Endometrium (tissue), 2 donors: ENCODE results near the gene MTCL1.
A peak's percentile ranks its signal among the peaks of the same experiment; 100 is the strongest.
"Not testable (repeated sequence)": the region's sequence is repeated elsewhere in the genome, so short reads cannot be mapped to it uniquely, and the experiment has no call there.

Experiments used
- FAIRE-seq: peaks from 2 replicates; lab custom pipeline; 2012; peaks lifted over from hg19 to GRCh38; lab: Jason Lieb, UNC
- donor health status: control.
- donor health status: control.

The MTCL1 gene

GRCh38 chr18:8744038-8744437 lies 38.7 kb downstream of the MTCL1 start:
- no peak for FAIRE-seq

- no peak for FAIRE-seq
Observed at GRCh38 chr18:8744656-8745055, 39.3 kb downstream of the MTCL1 start.

- no peak for FAIRE-seq
Observed at GRCh38 chr18:8745355-8746014, 40.1 kb downstream of the MTCL1 start.

- no peak for FAIRE-seq
Observed at GRCh38 chr18:8747440-8747937, 42.1 kb downstream of the MTCL1 start.

GRCh38 chr18:8749492-8749891 lies 44.1 kb downstream of the MTCL1 start:
- no peak for FAIRE-seq

- FAIRE-seq, result peak; percentile 97
Observed at GRCh38 chr18:8750954-8751415, 45.6 kb downstream of the MTCL1 start.

GRCh38 chr18:8751692-8752091 lies 46.3 kb downstream of the MTCL1 start:
- FAIRE-seq, result no peak

GRCh38 chr18:8752329-8752728 lies 47.0 kb downstream of the MTCL1 start:
- FAIRE-seq, result no peak

GRCh38 chr18:8754995-8755960 lies 49.9 kb downstream of the MTCL1 start:
- no peak for FAIRE-seq

GRCh38 chr18:8756571-8756970 lies 51.2 kb downstream of the MTCL1 start:
- FAIRE-seq, result no peak

GRCh38 chr18:8757396-8757997 lies 52.1 kb downstream of the MTCL1 start:
- FAIRE-seq, result no peak

GRCh38 chr18:8758466-8758865 lies 53.1 kb downstream of the MTCL1 start:
- no peak for FAIRE-seq

GRCh38 chr18:8760984-8761383 lies 55.6 kb downstream of the MTCL1 start:
- FAIRE-seq, result no peak

GRCh38 chr18:8761535-8761934 lies 56.2 kb downstream of the MTCL1 start:
- FAIRE-seq, result not testable (repeated sequence)

GRCh38 chr18:8762968-8763367 lies 57.6 kb downstream of the MTCL1 start:
- FAIRE-seq, result no peak

- no peak for FAIRE-seq
Observed at GRCh38 chr18:8763611-8764010, 58.3 kb downstream of the MTCL1 start.

GRCh38 chr18:8765783-8766463 lies 60.6 kb downstream of the MTCL1 start:
- no peak for FAIRE-seq

GRCh38 chr18:8766559-8767293 lies 61.4 kb downstream of the MTCL1 start:
- FAIRE-seq, result no peak

- FAIRE-seq, result no peak
Observed at GRCh38 chr18:8767340-8767739, 62.0 kb downstream of the MTCL1 start.

- FAIRE-seq, result no peak
Observed at GRCh38 chr18:8769509-8770095, 64.2 kb downstream of the MTCL1 start.

- no peak for FAIRE-seq
Observed at GRCh38 chr18:8770657-8771056, 65.3 kb downstream of the MTCL1 start.
